ENCODE data around the gene SLCO1A2. TPM values are rescaled to one million over a fixed set of nuclear protein-coding genes. Genes with fewer than 3 reads are reported as not detected.

SLCO1A2 gene
- total RNA-seq, 1 donor, result 0.86 TPM

- DNase-seq (ENCODE audit: low read depth), result no peak
- TF ChIP-seq CTCF (IDR thresholded peaks at IDR 0.05; ENCODE audit: insufficient read depth, low read depth, low read length), result no peak
- H3K4me3 ChIP-seq (ENCODE audit: low read depth, low read length), result no peak overlapping the region
These were observed 112.9 kb downstream of the SLCO1A2 start for GRCh38 chr12:21221778-21222177.

GRCh38 chr12:21221072-21221471 is 113.6 kb downstream of the SLCO1A2 start:
- no peak for TF ChIP-seq CTCF (IDR thresholded peaks at IDR 0.05; ENCODE audit: insufficient read depth, low read depth, low read length)
- H3K4me3 ChIP-seq (ENCODE audit: low read depth, low read length), result no peak overlapping the region
- DNase-seq (ENCODE audit: low read depth), result no peak

GRCh38 chr12:21220266-21220665 is 114.5 kb downstream of the SLCO1A2 start:
- TF ChIP-seq CTCF (IDR thresholded peaks at IDR 0.05; ENCODE audit: insufficient read depth, low read depth, low read length), result no peak
- H3K4me3 ChIP-seq (ENCODE audit: low read depth, low read length), result no peak overlapping the region
- DNase-seq (ENCODE audit: low read depth), result no peak

- no peak for DNase-seq (ENCODE audit: low read depth)
- no peak overlapping the region for H3K4me3 ChIP-seq (ENCODE audit: low read depth, low read length)
- no peak for TF ChIP-seq CTCF (IDR thresholded peaks at IDR 0.05; ENCODE audit: insufficient read depth, low read depth, low read length)
These were observed 115.5 kb downstream of the SLCO1A2 start for GRCh38 chr12:21219206-21219605.

Other genes with a start within 250 kb of the SLCO1A2 start
- not detected in 2 replicates for gene SLCO1B1, start 203.7 kb downstream of the SLCO1A2 start, total RNA-seq
- not detected in 2 replicates for gene IAPP, start 38.0 kb upstream of the SLCO1A2 start, total RNA-seq
- gene PYROXD1, start 102.7 kb upstream of the SLCO1A2 start, total RNA-seq, result 9.5 and 11.3 TPM in 2 replicates
- 68.6 and 95.9 TPM in 2 replicates for gene RECQL, start 166.7 kb upstream of the SLCO1A2 start, total RNA-seq
- gene GOLT1B, start 166.9 kb upstream of the SLCO1A2 start, total RNA-seq, result 59.3 and 99.3 TPM in 2 replicates
- gene SPX, start 191.4 kb upstream of the SLCO1A2 start, total RNA-seq, result under 0.01 and 0.86 TPM in 2 replicates